ENCODE data around the gene HTT. TPM values are rescaled to one million over a fixed set of nuclear protein-coding genes. Genes with fewer than 3 reads are reported as not detected.

Gene HTT
- total RNA-seq, 1 donor from 2014 or later, result 73.6 TPM

- Mint-ChIP-seq H3K4me1 (peaks cover 9% of the 10 kb centered on the region), H3K9me3 (peaks cover 25% of the 10 kb centered on the region), H3K27ac (no peak overlapping the region), H3K27me3 (ENCODE audit: low read depth) (peaks cover 11% of the 10 kb centered on the region), H3K4me3 (no peak overlapping the region), H3K36me3 (peaks cover 3% of the 10 kb centered on the region)
- no peak for DNase-seq (ENCODE audit: low spot score in 2 of 2, unreplicated experiment in 2 of 2)
- TF ChIP-seq CTCF (IDR thresholded peaks at IDR 0.05; ENCODE audit: unreplicated experiment), result no peak
These were observed 20.2 kb upstream of the HTT start for GRCh38 chr4:3054169-3054759.

- no peak for DNase-seq (ENCODE audit: low spot score in 2 of 2, unreplicated experiment in 2 of 2)
- Mint-ChIP-seq H3K27ac (no peak overlapping the region), H3K4me1 (no peaks in the 10 kb centered on the region), H3K36me3 (no peaks in the 10 kb centered on the region), H3K27me3 (ENCODE audit: low read depth) (peaks cover 13% of the 10 kb centered on the region), H3K4me3 (no peak overlapping the region), H3K9me3 (peaks cover 16% of the 10 kb centered on the region)
- TF ChIP-seq CTCF (IDR thresholded peaks at IDR 0.05; ENCODE audit: unreplicated experiment), result no peak
These were observed 14.5 kb upstream of the HTT start for GRCh38 chr4:3059943-3060342.

GRCh38 chr4:3060946-3061345 lies 13.5 kb upstream of the HTT start:
- no peak for TF ChIP-seq CTCF (IDR thresholded peaks at IDR 0.05; ENCODE audit: unreplicated experiment)
- no peak for DNase-seq (ENCODE audit: low spot score in 2 of 2, unreplicated experiment in 2 of 2)
- no peak overlapping the region for H3K27ac Mint-ChIP-seq
- H3K36me3 Mint-ChIP-seq, result peaks cover 3% of the 10 kb centered on the region
- peaks cover 13% of the 10 kb centered on the region for H3K27me3 Mint-ChIP-seq (ENCODE audit: low read depth)
- peaks cover 14% of the 10 kb centered on the region for H3K9me3 Mint-ChIP-seq
- no peaks in the 10 kb centered on the region for H3K4me1 Mint-ChIP-seq
- no peak overlapping the region for H3K4me3 Mint-ChIP-seq

- Mint-ChIP-seq H3K4me1 (peaks cover 7% of the 10 kb centered on the region), H3K4me3 (no peak overlapping the region), H3K27me3 (ENCODE audit: low read depth) (peaks cover 13% of the 10 kb centered on the region), H3K27ac (no peak overlapping the region), H3K36me3 (peaks cover 6% of the 10 kb centered on the region), H3K9me3 (peaks cover 12% of the 10 kb centered on the region)
- TF ChIP-seq CTCF (IDR thresholded peaks at IDR 0.05; ENCODE audit: unreplicated experiment), result no peak
- no peak for DNase-seq (ENCODE audit: low spot score in 2 of 2, unreplicated experiment in 2 of 2)
These were observed 12.0 kb upstream of the HTT start for GRCh38 chr4:3062471-3062870.

- no peak for DNase-seq (ENCODE audit: low spot score in 2 of 2, unreplicated experiment in 2 of 2)
- Mint-ChIP-seq H3K9me3 (peaks cover 12% of the 10 kb centered on the region), H3K27ac (no peak overlapping the region), H3K36me3 (peaks cover 6% of the 10 kb centered on the region), H3K4me1 (peaks cover 7% of the 10 kb centered on the region), H3K27me3 (ENCODE audit: low read depth) (peaks cover 12% of the 10 kb centered on the region), H3K4me3 (no peak overlapping the region)
- TF ChIP-seq CTCF (IDR thresholded peaks at IDR 0.05; ENCODE audit: unreplicated experiment), result no peak
These were observed 8.9 kb upstream of the HTT start for GRCh38 chr4:3065551-3065950.

Data from mesothelial cell of epicardium (in vitro differentiated cells).